ENCODE measurements around the gene ATP7B.

DNA sequence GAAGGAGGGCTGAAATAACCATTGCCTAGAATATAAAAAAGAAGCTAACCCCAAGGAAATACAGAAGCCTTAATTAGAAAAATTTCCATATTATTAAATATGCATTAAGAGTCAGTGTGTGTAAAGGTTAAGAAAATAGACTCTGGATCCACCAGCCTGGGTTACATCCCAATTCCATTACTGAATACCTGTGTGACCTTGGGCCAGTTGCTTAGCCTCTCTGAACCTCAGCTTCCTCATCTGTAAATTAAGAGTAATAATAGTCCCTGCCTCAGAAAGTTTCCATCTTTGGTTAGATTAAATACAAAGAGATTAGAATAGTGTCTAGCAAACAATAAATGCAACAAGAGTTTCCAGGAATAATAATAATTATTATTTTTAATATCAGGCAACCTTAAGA lies 54.5 kb downstream of the ATP7B start:
- TF ChIP-seq POLR2A (IDR thresholded peaks at IDR 0.05; ENCODE audit: low read length) (peak; percentile 6), GATA1 (IDR thresholded peaks at IDR 0.05; ENCODE audit: low read depth, low read length) (no peak)
